Measurements from ENCODE around the gene LARP4B.

The LARP4B gene

GRCh38 chr10:924524-924859, 7.0 kb downstream of the LARP4B start:
- no peak for DNase-seq (ENCODE audit: low spot score)

GRCh38 chr10:923844-924523, 7.5 kb downstream of the LARP4B start:
- no peak for DNase-seq (ENCODE audit: low spot score)

- no peak for DNase-seq (ENCODE audit: low spot score)
Observed at GRCh38 chr10:921471-922414, 9.8 kb downstream of the LARP4B start.

GRCh38 chr10:920450-920849, 11.1 kb downstream of the LARP4B start:
- no peak for DNase-seq (ENCODE audit: low spot score)

GRCh38 chr10:919481-919880, 12.0 kb downstream of the LARP4B start:
- DNase-seq (ENCODE audit: low spot score), result no peak

- no peak for DNase-seq (ENCODE audit: low spot score)
Observed at GRCh38 chr10:917999-918398, 13.5 kb downstream of the LARP4B start.

GRCh38 chr10:917416-917720, 14.1 kb downstream of the LARP4B start:
- no peak for DNase-seq (ENCODE audit: low spot score)

- no peak for DNase-seq (ENCODE audit: low spot score)
Observed at GRCh38 chr10:916716-917415, 14.6 kb downstream of the LARP4B start.

GRCh38 chr10:909831-910230, 21.7 kb downstream of the LARP4B start:
- DNase-seq (ENCODE audit: low spot score), result no peak

- no peak for DNase-seq (ENCODE audit: low spot score)
Observed at GRCh38 chr10:905972-906371, 25.5 kb downstream of the LARP4B start.

- DNase-seq (ENCODE audit: low spot score), result no peak
Observed at GRCh38 chr10:905503-905902, 26.0 kb downstream of the LARP4B start.

GRCh38 chr10:904403-904802, 27.1 kb downstream of the LARP4B start:
- no peak for DNase-seq (ENCODE audit: low spot score)

GRCh38 chr10:898141-898540, 33.4 kb downstream of the LARP4B start:
- DNase-seq (ENCODE audit: low spot score), result no peak

- no peak for DNase-seq (ENCODE audit: low spot score)
Observed at GRCh38 chr10:896982-897381, 34.5 kb downstream of the LARP4B start.

GRCh38 chr10:895324-895723, 36.2 kb downstream of the LARP4B start:
- no peak for DNase-seq (ENCODE audit: low spot score)

GRCh38 chr10:878895-879294, 52.6 kb downstream of the LARP4B start:
- DNase-seq (ENCODE audit: low spot score), result no peak

- DNase-seq (ENCODE audit: low spot score), result no peak
Observed at GRCh38 chr10:878333-878759, 53.2 kb downstream of the LARP4B start.

GRCh38 chr10:876438-876837, 55.1 kb downstream of the LARP4B start:
- DNase-seq (ENCODE audit: low spot score), result no peak

GRCh38 chr10:873020-873419, 58.5 kb downstream of the LARP4B start:
- DNase-seq (ENCODE audit: low spot score), result no peak

GRCh38 chr10:871951-872403, 59.5 kb downstream of the LARP4B start:
- DNase-seq (ENCODE audit: low spot score), result no peak

- no peak for DNase-seq (ENCODE audit: low spot score)
Observed at GRCh38 chr10:870564-871166, 60.8 kb downstream of the LARP4B start.

GRCh38 chr10:869171-869570, 62.3 kb downstream of the LARP4B start:
- no peak for DNase-seq (ENCODE audit: low spot score)

GRCh38 chr10:867807-868206, 63.7 kb downstream of the LARP4B start:
- no peak for DNase-seq (ENCODE audit: low spot score)
